NCI-H2196 (cell line): ENCODE data around the gene EIF5AL1.
"Not testable (repeated sequence)": the region's sequence is repeated elsewhere in the genome, so short reads cannot be mapped to it uniquely, and the experiment has no call there.

Experiments
- DNase-seq: peaks from one replicate; lab custom pipeline; 2025; ENCODE audit not compliant: unreplicated experiment; lab: John Stamatoyannopoulos, UW

EIF5AL1 gene

GRCh38 chr10:79487296-79488194, 24.8 kb upstream of the EIF5AL1 start:
- DNase-seq: peak; percentile 31

DNA sequence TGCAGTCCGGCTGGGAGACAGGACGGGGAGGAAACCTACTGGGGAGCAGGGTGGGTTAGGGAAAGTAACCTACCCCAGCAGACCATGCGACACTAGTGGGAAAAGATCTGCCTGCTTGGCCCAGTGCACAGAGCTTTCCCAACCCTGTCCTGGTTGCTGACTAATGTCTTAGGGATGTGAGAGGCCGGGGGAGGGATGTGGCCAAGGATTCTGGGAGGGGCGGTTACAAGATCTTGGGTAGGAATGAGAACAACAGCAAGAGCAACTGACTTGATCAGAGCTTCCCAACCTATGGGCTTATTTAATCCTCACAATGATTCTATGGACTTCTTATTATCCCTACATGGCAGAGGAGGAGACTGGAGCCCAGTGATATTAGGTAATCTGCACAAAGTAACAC, 24.0 kb upstream of the EIF5AL1 start:
- DNase-seq: no peak

DNA sequence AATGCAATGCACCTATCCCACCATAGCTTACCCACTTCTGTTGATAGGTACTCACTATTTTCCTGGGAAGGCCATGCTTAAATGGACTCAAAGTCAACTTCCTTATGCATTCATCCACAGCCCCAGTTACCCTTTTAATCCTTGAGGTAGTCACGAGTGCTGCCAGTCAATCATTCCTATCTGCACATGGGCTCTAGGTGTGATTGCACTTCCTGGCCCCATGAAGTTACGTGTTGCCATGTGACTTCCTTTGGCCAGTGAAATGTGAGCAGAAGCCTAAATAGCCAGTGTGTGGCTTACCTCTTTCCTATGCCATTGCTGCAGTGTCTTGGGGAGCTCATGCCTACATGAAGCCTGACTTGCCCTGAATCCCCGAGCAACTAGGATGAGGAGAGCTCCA, 23.5 kb upstream of the EIF5AL1 start:
- no peak for DNase-seq

GRCh38 chr10:79490400-79491142, 21.8 kb upstream of the EIF5AL1 start:
- DNase-seq: peak; percentile 7

GRCh38 chr10:79491143-79491835, 21.0 kb upstream of the EIF5AL1 start:
- DNase-seq: no peak

- DNase-seq: no peak
These were observed 20.1 kb upstream of the EIF5AL1 start for GRCh38 chr10:79492256-79492655.

DNA sequence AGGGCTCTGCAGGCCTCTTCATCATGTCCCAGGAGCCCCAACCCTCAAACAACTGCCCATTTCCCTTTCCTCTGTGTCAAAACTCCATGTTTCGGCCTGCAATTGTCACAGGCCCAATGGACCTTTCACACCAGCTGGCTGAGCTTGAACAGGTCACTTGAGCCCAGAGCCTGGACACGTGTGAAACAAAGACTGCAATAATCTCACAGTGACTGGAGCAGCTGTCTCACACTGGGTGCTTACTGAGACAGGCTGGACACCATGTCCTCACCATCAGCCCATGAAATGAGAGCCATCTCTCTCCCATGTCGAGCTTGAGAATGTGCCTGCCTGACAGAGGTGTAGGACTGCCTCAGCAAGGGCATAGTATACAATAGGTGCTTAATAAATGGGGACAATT, 19.5 kb upstream of the EIF5AL1 start:
- no peak for DNase-seq

DNA sequence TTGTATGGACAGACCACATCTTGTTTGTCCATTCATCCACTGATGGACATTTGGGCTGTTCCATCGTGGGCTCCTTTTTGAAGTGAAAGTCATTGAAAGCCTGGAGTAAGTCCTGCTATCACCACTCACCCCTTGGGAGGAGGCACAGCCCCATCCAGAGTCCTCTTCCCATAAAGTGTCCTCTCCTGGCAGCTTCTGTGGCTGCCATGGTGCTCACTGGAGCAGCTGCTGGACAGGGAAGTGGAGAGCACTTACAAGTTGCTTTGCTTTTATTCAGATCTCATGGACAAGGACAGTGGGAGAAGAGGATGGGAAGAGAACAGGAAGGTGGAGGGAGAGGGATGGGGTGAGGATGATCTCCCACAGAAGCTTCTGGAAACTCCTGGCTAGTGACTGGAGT, 18.5 kb upstream of the EIF5AL1 start:
- no peak for DNase-seq

- no peak for DNase-seq
These were observed 17.2 kb upstream of the EIF5AL1 start for GRCh38 chr10:79494871-79495705.

GRCh38 chr10:79495791-79496190, 16.5 kb upstream of the EIF5AL1 start:
- no peak for DNase-seq

- no peak for DNase-seq
These were observed 15.4 kb upstream of the EIF5AL1 start for GRCh38 chr10:79496896-79497295.

DNA sequence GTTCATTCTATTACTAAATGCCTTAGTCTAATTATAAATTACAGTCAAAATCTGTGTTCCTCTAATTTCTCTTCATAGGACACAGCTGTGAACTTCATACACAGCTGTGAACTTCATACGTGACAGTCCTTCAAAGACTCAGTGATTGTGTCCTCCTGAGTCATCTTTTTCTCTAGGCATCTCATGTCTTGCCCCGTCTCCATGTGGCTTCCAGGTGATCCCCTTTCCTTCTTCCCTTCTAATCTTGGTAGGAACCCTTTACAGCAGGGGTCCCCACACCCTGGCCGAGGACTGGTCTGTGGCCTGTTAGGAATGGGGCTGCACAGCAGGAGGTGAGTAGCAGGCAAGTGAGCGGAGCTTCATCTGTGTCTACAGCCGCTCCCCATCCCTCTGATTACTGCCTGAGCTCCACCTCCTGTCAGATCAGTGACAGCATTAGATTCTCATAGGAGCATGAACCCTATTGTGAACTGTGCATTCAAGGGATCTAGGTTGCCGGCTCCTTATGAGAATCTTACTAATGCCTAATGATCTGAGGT, 14.0 kb upstream of the EIF5AL1 start:
- no peak for DNase-seq

- peak; percentile 20 for DNase-seq
These were observed 9.6 kb upstream of the EIF5AL1 start for GRCh38 chr10:79502561-79503309.

GRCh38 chr10:79503787-79504186, 8.5 kb upstream of the EIF5AL1 start:
- not testable (repeated sequence) for DNase-seq

DNA sequence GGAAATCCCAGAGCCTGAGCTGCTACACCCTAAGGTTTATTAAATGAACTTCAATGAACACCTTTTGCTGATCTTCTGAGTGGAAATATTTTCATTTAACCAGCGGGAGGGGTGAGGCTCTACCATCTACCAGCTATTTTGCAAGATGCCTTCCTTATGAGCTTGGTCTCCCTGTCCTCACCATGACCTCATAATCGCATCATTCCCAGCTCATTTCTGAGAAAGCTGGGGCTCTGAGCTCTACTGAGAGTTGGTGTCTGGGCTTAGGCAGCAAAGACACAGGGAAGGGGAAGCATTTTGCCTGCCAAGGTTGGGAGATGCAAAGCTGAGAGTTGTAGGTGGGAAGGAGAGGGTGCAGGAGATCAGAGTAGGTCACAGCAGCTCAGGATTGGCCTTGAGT, 7.8 kb upstream of the EIF5AL1 start:
- DNase-seq: not testable (repeated sequence)

DNA sequence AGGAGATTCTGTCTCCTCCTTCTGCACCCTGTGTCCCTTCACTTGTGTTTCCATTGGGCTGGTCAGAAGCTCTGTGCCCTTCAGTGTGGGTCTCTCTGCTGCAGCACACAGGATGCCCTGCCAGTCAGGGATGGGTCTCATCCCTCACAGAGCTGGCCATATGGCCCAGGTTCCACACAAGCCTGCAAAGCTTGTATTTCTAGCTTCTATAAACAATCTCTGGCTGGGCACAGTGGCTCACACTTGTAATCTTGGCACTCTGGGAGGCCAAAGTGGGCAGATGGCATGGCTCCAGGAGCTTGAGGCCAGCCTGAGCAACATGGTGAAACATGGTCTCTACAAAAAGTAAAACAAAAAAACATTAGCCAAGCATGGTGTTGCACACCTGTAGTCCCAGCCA, 7.0 kb upstream of the EIF5AL1 start:
- not testable (repeated sequence) for DNase-seq

- DNase-seq: no peak
These were observed 6.5 kb upstream of the EIF5AL1 start for GRCh38 chr10:79505829-79506228.

- DNase-seq: no peak
These were observed 4.7 kb upstream of the EIF5AL1 start for GRCh38 chr10:79507440-79508167.

- DNase-seq: not testable (repeated sequence)
These were observed 4.1 kb upstream of the EIF5AL1 start for GRCh38 chr10:79508245-79508644.
